CD4-positive, alpha-beta T cell treated with Interleukin-4 for 4 hours (primary cell): ENCODE data around the gene NOP56.

Experiments used
- DNase-seq: peaks from one replicate; pipeline ENCODE4 v3.0.0-alpha.2; 2020

NOP56 gene

GRCh38 chr20:2651772-2652723, at the start of gene NOP56:
Gene NOP56 (plus strand): TSS chr20:2652632. CDS start chr20:2652661, 29 bp downstream.
- peak; percentile 93 for DNase-seq

DNA sequence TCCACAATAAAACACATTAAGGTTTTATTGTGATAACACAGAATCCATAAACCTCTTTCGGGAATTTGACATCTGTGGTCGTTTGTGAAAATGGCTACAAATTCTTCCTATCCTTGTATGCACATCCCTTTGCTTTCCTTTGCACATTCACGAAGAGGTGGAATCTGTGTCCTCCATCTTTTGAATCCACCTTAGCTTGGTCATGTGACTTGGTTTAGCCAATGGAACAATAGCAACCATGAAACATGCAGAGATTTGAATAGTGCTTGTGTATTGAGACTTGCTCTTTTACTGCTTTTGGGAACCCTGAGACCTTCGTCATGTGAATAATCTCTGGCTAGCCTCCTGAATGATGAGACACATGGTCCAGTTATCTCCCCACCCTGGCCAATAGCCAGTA, 49.7 kb upstream of the NOP56 start:
- no peak for DNase-seq

GRCh38 chr20:2603816-2604505, 48.5 kb upstream of the NOP56 start:
- DNase-seq = no peak

DNA sequence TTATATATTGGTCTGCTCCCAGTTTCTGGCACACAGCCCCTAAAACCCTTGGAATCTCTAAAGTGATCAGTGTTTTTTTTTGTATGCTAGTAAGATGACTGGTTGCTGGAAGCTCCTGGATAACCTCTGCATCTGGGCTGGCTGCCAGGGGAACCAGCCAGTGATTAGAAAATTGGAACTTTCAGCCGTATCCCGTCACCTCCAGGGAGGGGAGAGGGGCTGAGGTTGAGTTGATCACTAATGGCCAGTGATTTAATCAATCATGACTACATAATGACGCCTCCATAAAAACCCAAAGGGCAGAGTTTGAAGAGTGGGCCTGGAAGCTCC, 48.0 kb upstream of the NOP56 start:
- no peak for DNase-seq

- no peak for DNase-seq
Measured at GRCh38 chr20:2606507-2607006, 45.9 kb upstream of the NOP56 start.

DNA sequence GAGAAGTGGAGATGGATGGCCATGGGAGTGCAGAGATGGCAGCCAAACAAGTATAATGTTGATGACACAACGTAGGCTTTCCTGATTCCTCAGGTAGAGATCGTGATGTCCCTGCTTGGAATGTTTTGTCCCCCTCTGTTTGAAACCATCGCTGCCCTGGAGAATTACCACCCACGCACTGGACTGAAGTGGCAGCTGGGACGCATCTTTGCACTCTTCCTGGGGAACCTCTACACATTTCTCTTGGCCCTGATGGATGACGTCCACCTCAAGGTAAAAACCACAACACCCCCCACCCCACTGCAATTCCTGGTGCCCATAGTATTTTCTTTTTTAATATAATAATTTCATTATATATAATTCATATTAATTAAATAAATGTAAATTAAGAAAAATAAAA, 42.1 kb upstream of the NOP56 start:
- DNase-seq = no peak

DNA sequence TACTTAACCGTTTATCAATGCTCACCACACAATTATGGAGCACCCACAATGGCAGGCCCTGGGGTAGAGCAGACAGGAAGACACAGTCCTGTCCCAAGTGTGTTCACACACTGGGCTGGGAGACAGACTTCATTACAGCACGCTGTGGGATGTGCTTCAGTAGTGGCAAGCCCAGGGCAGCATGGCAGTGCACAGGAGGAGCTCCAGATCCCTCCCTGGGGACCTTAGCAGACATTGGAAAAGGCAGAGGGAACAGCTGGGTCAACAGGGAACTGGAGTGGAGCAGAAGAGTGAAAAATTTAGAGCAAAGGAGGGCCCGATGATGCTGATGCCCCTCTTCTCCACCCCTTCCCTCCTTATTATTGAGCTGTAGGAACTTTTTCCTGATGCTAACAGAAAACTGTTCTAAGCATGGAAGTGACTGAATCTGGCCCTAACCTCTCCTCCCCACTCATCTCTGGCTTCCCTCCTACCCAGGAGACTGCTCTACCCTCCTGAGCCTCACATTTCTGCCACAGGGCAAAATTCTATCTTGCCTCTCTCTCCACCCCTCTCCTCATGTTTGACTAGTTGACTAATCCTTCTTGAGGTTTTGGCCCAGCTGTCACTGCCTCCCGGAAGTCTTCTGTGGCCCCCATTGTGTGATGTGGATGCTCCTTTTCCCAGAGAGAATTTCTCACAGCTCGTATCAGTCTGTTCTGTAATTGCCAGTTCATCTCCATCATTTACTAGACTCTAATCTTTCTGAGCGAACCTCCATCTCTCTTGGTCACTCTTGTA, 41.3 kb upstream of the NOP56 start:
- DNase-seq = no peak

- no peak for DNase-seq
Measured at GRCh38 chr20:2612073-2612472, 40.4 kb upstream of the NOP56 start.

DNA sequence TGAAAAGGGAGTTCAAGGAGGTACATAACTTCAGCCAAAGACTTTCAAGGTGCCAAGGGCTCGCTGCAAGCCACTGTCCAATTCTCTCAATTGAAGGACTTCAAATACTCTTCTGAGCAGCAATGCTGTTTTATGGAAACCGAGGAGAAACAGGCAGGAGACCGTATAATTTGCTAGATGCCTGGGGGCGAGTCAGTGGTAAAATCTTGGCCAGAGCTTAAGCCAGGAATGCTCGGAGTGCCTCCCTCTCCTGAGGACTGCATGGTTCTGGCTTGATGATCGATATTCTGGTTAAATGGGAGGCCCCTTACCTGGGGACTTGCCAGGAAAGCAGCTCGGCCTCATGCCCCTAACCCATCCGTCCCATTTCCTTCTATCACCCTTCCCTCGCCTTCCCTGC, 35.8 kb upstream of the NOP56 start:
- DNase-seq = no peak

- no peak for DNase-seq
Measured at GRCh38 chr20:2617099-2617714, 35.2 kb upstream of the NOP56 start.

GRCh38 chr20:2618815-2619214, 33.6 kb upstream of the NOP56 start:
- no peak for DNase-seq

DNA sequence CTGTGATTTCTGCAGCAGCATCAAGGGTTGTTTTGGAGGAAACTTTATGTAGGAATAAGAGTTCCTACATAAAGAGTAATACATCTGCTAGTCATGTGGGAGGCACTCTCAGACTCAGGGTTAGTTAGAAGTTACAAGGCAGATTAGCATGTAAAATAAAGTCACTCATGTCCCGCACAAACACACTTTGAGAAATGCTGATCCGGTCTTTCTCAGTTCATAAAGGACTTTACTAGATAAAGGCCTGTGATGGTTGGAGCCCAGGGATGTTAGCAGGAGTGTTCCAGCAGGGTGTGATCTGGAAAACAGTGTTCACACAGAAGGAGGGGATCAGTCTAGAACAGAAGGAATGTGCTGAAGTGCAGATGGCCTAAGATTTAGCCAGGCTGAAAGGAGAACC, 33.1 kb upstream of the NOP56 start:
- no peak for DNase-seq

- no peak for DNase-seq
Measured at GRCh38 chr20:2619961-2620595, 32.4 kb upstream of the NOP56 start.

DNA sequence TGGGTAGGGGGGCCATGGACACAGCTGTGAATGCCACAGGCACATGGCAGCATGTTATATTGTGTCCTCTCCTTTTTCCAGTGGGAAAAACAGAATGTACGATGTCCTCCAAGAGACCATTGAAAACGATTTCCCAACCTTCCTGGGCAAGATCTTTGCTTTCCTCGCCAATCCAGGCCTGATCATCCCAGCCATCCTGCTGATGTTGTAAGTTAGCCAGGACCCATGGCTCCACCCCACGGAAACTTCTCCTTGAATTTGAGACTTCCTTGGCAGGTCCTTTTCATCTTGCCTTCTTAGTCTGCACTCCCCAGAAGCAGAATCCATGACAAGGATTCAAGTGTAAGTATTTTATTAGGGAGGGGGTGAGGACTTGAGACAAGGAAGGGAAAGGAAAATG, 28.2 kb upstream of the NOP56 start:
- DNase-seq = no peak

- DNase-seq = no peak
Measured at GRCh38 chr20:2625062-2625461, 27.4 kb upstream of the NOP56 start.

DNA sequence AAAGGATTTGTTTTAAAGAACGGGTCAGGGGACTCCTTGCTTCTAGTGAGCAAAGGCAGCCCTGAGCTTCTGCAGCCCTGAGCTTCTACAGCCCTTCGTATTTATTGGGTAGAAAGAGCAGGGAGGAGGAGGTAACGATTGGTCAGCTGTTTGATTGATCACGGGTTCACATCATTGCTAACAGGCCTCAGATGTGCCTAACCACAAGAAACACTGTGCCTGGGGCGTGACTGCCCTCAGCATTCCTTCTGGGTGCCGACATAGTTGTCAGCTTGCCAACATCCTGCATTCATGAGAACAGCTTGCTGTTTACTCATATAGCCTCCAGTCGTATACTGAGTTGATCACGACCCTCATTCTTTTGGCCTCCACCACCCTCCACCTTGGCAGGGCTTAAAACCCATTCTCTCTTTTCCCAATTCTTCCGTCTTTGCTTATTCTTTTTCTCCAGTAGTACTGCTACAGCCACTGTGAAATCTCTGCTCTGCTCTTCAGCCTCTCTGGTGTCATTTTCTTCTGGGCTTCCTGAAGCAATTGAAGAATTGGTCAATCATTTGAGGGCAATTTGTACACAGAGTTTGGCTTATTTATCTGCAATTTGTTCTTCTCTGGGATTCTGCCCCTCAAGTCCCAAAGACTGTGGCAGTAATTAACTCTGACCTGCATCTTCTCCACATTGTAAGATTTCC, 25.4 kb upstream of the NOP56 start:
- DNase-seq = no peak

GRCh38 chr20:2631228-2631627, 21.2 kb upstream of the NOP56 start:
- no peak for DNase-seq

DNA sequence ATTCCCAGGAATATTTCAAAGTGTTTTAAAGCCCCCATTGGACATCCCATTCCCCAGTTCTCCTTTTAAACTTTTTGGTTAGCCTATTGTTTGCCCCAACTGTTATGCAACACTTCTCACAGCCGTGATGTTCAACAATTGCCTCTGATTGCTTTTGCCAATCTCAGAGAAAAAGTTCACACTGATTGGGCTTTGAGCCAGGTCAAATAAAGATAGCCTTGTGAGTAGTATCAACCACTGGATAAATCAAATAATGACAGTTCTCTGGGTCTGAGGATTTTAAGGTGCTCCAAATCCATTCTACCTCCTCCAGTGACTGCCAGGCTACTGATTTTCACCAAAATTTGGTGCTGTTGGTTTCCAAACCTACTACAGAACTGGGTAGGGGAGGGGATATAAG, 19.1 kb upstream of the NOP56 start:
- DNase-seq = no peak

DNA sequence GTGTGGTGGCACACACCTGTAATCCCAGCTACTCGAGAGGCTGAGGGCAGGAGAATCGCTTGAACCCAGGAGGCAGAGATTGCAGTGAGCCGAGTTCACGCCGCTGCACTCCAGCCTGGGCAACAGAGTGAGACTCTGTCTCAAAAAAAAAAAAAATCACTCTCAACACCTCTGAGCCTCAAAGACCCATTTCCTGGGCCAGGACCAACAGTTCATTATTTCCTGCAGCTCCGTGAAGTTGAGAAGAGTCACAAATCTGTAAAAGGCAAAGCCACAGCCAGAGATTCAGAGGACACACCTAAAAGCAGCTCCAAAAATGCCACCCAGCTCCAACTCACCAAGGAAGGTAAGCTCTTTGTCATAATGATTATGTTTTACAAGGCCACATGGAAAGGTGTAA, 15.2 kb upstream of the NOP56 start:
- DNase-seq = peak; percentile 24

- no peak for DNase-seq
Measured at GRCh38 chr20:2640260-2640659, 12.2 kb upstream of the NOP56 start.

DNA sequence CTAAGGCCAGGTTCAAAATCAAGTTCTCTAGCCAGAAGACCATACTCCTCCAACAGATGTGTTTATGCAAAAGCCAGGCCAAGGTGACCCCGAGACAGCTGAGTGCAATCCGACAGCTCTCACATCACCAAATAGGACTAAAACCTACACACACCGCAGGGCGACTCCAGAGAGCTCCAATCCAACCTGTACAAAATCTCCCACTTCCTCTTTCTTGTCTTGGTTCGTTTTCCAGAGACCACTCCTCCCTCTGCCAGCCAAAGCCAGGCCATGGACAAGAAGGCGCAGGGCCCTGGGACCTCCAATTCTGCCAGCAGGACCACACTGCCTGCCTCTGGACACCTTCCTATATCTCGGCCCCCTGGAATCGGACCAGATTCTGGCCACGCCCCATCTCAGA, 11.5 kb upstream of the NOP56 start:
- DNase-seq = no peak

GRCh38 chr20:2643708-2644107, 8.7 kb upstream of the NOP56 start:
- DNase-seq = no peak
